ENCODE results near the gene THRAP3. TPM values are rescaled to one million over a fixed set of nuclear protein-coding genes. Genes with fewer than 3 reads are reported as not detected.

The THRAP3 gene
- total RNA-seq, 1 experiment from 2014 or later, result 86.8 TPM

- intact Hi-C loops (cut with micrococcal nuclease; ENCODE audit: unreplicated experiment), result no loop called here
- Histone ChIP-seq H3K27me3 (replicated peaks; ENCODE audit: control insufficient read depth, insufficient read depth, low read length) (no peaks in the 10 kb centered on the region), H3K4me1 (no peaks in the 10 kb centered on the region), H3K9me3 (no peaks in the 10 kb centered on the region), H3K4me3 (ENCODE audit: low read depth, low read length) (no peak overlapping the region), H3K36me3 (ENCODE audit: control insufficient read depth, insufficient read depth, low read length) (no peaks in the 10 kb centered on the region)
- TF ChIP-seq, protein P1, sequence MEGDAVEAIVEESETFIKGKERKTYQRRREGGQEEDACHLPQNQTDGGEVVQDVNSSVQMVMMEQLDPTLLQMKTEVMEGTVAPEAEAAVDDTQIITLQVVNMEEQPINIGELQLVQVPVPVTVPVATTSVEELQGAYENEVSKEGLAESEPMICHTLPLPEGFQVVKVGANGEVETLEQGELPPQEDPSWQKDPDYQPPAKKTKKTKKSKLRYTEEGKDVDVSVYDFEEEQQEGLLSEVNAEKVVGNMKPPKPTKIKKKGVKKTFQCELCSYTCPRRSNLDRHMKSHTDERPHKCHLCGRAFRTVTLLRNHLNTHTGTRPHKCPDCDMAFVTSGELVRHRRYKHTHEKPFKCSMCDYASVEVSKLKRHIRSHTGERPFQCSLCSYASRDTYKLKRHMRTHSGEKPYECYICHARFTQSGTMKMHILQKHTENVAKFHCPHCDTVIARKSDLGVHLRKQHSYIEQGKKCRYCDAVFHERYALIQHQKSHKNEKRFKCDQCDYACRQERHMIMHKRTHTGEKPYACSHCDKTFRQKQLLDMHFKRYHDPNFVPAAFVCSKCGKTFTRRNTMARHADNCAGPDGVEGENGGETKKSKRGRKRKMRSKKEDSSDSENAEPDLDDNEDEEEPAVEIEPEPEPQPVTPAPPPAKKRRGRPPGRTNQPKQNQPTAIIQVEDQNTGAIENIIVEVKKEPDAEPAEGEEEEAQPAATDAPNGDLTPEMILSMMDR (IDR thresholded peaks at IDR 0.05; ENCODE audit: insufficient read depth in 1 of 2, low read depth in 1 of 2, low read length in 1 of 2, severe bottlenecking in 1 of 2, unreplicated experiment in 1 of 2), result no peak
- Mint-ChIP-seq H3K27me3 (ENCODE audit: insufficient read depth, unreplicated experiment) (no peaks in the 10 kb centered on the region), H3K4me1 (ENCODE audit: low read depth, unreplicated experiment) (peaks cover 8% of the 10 kb centered on the region), H3K36me3 (ENCODE audit: insufficient read depth, unreplicated experiment) (peaks cover 58% of the 10 kb centered on the region), H3K27ac (ENCODE audit: unreplicated experiment) (no peak overlapping the region), H3K4me3 (ENCODE audit: unreplicated experiment) (no peak overlapping the region), H3K9me3 (ENCODE audit: unreplicated experiment) (no peaks in the 10 kb centered on the region)
- CTCF ChIA-PET, result no interaction called here
- BruUV-seq (replicated peaks), result no TSS peak
- POLR2A ChIA-PET, result no interaction called here
- no peak for DNase-seq
Measured at GRCh38 chr1:36231191-36231590, 6.9 kb downstream of the THRAP3 start.

GRCh38 chr1:36232212-36233095 lies 8.2 kb downstream of the THRAP3 start:
- Histone ChIP-seq H3K9me3 (no peaks in the 10 kb centered on the region), H3K4me3 (ENCODE audit: low read depth, low read length) (no peak overlapping the region), H3K36me3 (ENCODE audit: control insufficient read depth, insufficient read depth, low read length) (no peaks in the 10 kb centered on the region), H3K27me3 (replicated peaks; ENCODE audit: control insufficient read depth, insufficient read depth, low read length) (no peaks in the 10 kb centered on the region), H3K4me1 (no peaks in the 10 kb centered on the region)
- intact Hi-C loops (cut with micrococcal nuclease; ENCODE audit: unreplicated experiment), result no loop called here
- no peak for DNase-seq
- CTCF ChIA-PET, result no interaction called here
- Mint-ChIP-seq H3K27ac (ENCODE audit: unreplicated experiment) (no peak overlapping the region), H3K9me3 (ENCODE audit: unreplicated experiment) (no peaks in the 10 kb centered on the region), H3K27me3 (ENCODE audit: insufficient read depth, unreplicated experiment) (no peaks in the 10 kb centered on the region), H3K36me3 (ENCODE audit: insufficient read depth, unreplicated experiment) (peaks cover 58% of the 10 kb centered on the region), H3K4me1 (ENCODE audit: low read depth, unreplicated experiment) (peaks cover 5% of the 10 kb centered on the region), H3K4me3 (ENCODE audit: unreplicated experiment) (no peak overlapping the region)
- POLR2A ChIA-PET, result no interaction called here
- no TSS peak for BruUV-seq (replicated peaks)
- TF ChIP-seq, protein P1 (IDR thresholded peaks at IDR 0.05; ENCODE audit: insufficient read depth in 1 of 2, low read depth in 1 of 2, low read length in 1 of 2, severe bottlenecking in 1 of 2, unreplicated experiment in 1 of 2), result no peak

DNA sequence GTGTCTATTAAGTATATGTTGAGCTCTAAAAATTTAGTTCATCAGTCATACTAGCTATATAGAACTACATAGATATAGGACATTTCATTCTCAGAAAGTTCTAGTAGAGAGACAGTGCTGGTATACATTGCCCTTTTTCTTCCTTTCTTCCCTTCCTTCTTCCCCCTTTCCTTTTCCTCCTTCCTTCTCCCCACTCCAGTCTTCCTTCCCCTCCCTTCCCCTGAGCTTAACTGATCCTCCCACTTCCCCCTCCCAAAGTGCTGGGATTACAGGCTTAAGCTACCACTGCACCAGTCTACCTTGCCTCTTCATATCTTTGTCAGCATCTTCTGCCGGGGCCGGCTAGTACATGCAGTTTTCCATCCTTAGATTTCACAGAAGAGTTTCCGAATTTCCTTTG lies 12.1 kb downstream of the THRAP3 start:
- no peaks in the 10 kb centered on the region for H3K9me3 ChIP-seq
- no peaks in the 10 kb centered on the region for H3K9me3 Mint-ChIP-seq (ENCODE audit: unreplicated experiment)
- H3K4me3 Mint-ChIP-seq (ENCODE audit: unreplicated experiment), result no peak overlapping the region
- BruUV-seq (replicated peaks), result no TSS peak
- no peaks in the 10 kb centered on the region for H3K36me3 ChIP-seq (ENCODE audit: control insufficient read depth, insufficient read depth, low read length)
- ChIA-PET CTCF (no interaction called here), POLR2A (interaction anchor here (0.6 to 0.7 kb wide), 2 partner anchors 13 to 105 kb away, joined by 3 read pairs; no protein-coding TSS in a partner anchor)
- H3K27me3 Mint-ChIP-seq (ENCODE audit: insufficient read depth, unreplicated experiment), result no peaks in the 10 kb centered on the region
- peaks cover 5% of the 10 kb centered on the region for H3K4me1 Mint-ChIP-seq (ENCODE audit: low read depth, unreplicated experiment)
- H3K4me1 ChIP-seq, result peaks cover 7% of the 10 kb centered on the region; the same call in 1 of the 2 replicates
- no peak overlapping the region for H3K27ac Mint-ChIP-seq (ENCODE audit: unreplicated experiment)
- H3K27me3 ChIP-seq (replicated peaks; ENCODE audit: control insufficient read depth, insufficient read depth, low read length), result no peaks in the 10 kb centered on the region
- H3K36me3 Mint-ChIP-seq (ENCODE audit: insufficient read depth, unreplicated experiment), result peaks cover 46% of the 10 kb centered on the region
- intact Hi-C loops (cut with micrococcal nuclease; ENCODE audit: unreplicated experiment), result loop anchor here (5.0 kb wide), 1 partner anchor 49 kb away; no protein-coding TSS in a partner anchor
- TF ChIP-seq, protein P1 (IDR thresholded peaks at IDR 0.05; ENCODE audit: insufficient read depth in 1 of 2, low read depth in 1 of 2, low read length in 1 of 2, severe bottlenecking in 1 of 2, unreplicated experiment in 1 of 2), result no peak
- no peak for DNase-seq
- no peak overlapping the region for H3K4me3 ChIP-seq (ENCODE audit: low read depth, low read length)

Measured in Caco-2 (cell line).